ENCODE data around the gene JAZF1. TPM values are rescaled to one million over a fixed set of nuclear protein-coding genes. Genes with fewer than 3 reads are reported as not detected.

Gene JAZF1
- total RNA-seq, 1 experiment from 2014 or later = 3.4 TPM

DNA sequence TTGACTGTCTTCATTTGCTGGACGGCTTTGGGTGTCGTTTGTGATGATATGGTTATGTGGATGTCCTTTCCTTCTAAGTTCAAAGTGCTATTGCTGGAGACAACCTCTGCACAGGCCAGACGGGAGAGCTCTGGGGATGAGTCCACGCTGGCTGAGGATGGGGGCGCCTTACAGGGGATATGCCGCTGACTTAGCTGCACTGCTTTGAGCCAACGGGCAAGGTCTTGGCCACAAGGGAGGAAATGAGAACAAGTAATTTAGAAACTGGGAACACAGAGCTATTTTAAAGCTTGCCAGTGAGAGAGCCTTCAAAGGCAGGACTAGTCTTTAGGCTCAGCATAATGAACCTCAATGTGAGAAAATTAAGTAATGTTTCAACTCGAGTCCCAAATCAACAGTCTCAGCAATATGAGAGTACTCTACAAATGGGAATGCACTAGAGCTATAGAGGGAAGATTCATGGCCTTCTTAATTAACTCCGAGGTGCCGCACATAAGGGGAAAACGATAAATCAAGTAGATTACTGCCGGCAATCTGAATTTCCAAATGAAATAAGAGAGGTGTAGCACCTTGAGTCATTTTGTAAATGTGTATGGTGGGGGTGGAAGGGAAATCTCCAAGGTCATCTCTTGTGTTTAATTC, 209.3 kb downstream of the JAZF1 start:
- H3K9ac ChIP-seq (ENCODE audit: low read length) = no peak overlapping the region
- no peak overlapping the region for H3K4me2 ChIP-seq (ENCODE audit: low read length)
- no peak for DNase-seq (ENCODE audit: low read depth, low spot score)
- BruUV-seq (replicated peaks) = no TSS peak
- H3K27ac ChIP-seq (ENCODE audit: low read depth, low read length) = no peak overlapping the region
- TF ChIP-seq, protein P1, sequence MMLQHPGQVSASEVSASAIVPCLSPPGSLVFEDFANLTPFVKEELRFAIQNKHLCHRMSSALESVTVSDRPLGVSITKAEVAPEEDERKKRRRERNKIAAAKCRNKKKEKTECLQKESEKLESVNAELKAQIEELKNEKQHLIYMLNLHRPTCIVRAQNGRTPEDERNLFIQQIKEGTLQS (IDR thresholded peaks at IDR 0.05) = no peak
- TF ChIP-seq EZH2phosphoT487 (IDR thresholded peaks at IDR 0.05; ENCODE audit: borderline replicate concordance) = no peak
- TF ChIP-seq JUND (IDR thresholded peaks at IDR 0.05) = no peak
- no peak for TF ChIP-seq MAX (IDR thresholded peaks at IDR 0.05)
- no peak for TF ChIP-seq YY1 (IDR thresholded peaks at IDR 0.05; ENCODE audit: extremely low read depth, insufficient replicate concordance, low read depth, low read length)
- TF ChIP-seq CBX3 (IDR thresholded peaks at IDR 0.05; ENCODE audit: low read depth) = no peak
- TF ChIP-seq ZNF274 (IDR thresholded peaks at IDR 0.05; ENCODE audit: low read depth, low read length) = no peak
- no peak for TF ChIP-seq SIN3A (IDR thresholded peaks at IDR 0.05; ENCODE audit: low read depth)
- TF ChIP-seq REST (IDR thresholded peaks at IDR 0.05; ENCODE audit: low read depth) = no peak
- TF ChIP-seq, protein P2, sequence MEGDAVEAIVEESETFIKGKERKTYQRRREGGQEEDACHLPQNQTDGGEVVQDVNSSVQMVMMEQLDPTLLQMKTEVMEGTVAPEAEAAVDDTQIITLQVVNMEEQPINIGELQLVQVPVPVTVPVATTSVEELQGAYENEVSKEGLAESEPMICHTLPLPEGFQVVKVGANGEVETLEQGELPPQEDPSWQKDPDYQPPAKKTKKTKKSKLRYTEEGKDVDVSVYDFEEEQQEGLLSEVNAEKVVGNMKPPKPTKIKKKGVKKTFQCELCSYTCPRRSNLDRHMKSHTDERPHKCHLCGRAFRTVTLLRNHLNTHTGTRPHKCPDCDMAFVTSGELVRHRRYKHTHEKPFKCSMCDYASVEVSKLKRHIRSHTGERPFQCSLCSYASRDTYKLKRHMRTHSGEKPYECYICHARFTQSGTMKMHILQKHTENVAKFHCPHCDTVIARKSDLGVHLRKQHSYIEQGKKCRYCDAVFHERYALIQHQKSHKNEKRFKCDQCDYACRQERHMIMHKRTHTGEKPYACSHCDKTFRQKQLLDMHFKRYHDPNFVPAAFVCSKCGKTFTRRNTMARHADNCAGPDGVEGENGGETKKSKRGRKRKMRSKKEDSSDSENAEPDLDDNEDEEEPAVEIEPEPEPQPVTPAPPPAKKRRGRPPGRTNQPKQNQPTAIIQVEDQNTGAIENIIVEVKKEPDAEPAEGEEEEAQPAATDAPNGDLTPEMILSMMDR (IDR thresholded peaks at IDR 0.05 in 2 of 3, conservative IDR thresholded peaks at IDR 0.05 in 1 of 3; ENCODE audit: borderline replicate concordance in 1 of 3, insufficient read depth in 1 of 3, low read depth in 2 of 3, low read length in 2 of 3) = no peak
- no peak for TF ChIP-seq POLR2AphosphoS5 (IDR thresholded peaks at IDR 0.05; ENCODE audit: low read depth, low read length)
- no peak for TF ChIP-seq POLR2A (IDR thresholded peaks at IDR 0.05; ENCODE audit: borderline replicate concordance, extremely low read depth, insufficient read depth, insufficient read length)
- TF ChIP-seq ELF1 (IDR thresholded peaks at IDR 0.05; ENCODE audit: borderline replicate concordance, low read depth) = no peak
- TF ChIP-seq FOSL1 (IDR thresholded peaks at IDR 0.05; ENCODE audit: low read depth) = no peak
- H3K9me2 ChIP-seq (ENCODE audit: insufficient read depth) = no peaks in the 10 kb centered on the region
- H3K79me2 ChIP-seq (ENCODE audit: insufficient read depth, low read length) = no peaks in the 10 kb centered on the region
- ATAC-seq = no peak
- no peaks in the 10 kb centered on the region for H4K20me1 ChIP-seq (ENCODE audit: insufficient read depth)
- H3K4me1 ChIP-seq (ENCODE audit: control insufficient read depth in 1 of 2, insufficient read depth in 2 of 2, low read length in 2 of 2) = peaks cover 8 to 23% of the 10 kb centered on the region in 2 experiments
- intact Hi-C loops (cut with micrococcal nuclease) = no loop called here
- no peak overlapping the region for H2AFZ ChIP-seq (ENCODE audit: low read depth, low read length, poor library complexity, severe bottlenecking)
- ChIA-PET RAD21 (ENCODE audit: low non-redundant PET in 1 of 2, low total read pairs in 2 of 2, uncharacterized antibody in 2 of 2, unreplicated experiment in 2 of 2) (no interaction called here), POLR2A (no interaction called here), CTCF (no interaction called here)
- no peak overlapping the region for H3K4me3 ChIP-seq (replicated peaks in 1 of 2; ENCODE audit: low read depth in 1 of 2, low read length in 2 of 2)
- H3K36me3 ChIP-seq (ENCODE audit: control insufficient read depth in 1 of 2, insufficient read depth in 2 of 2, low read length in 2 of 2) = no peaks in the 10 kb centered on the region
- no peaks in the 10 kb centered on the region for H3K27me3 ChIP-seq (ENCODE audit: insufficient read depth, low read length)
- H3K9me3 ChIP-seq (ENCODE audit: control insufficient read depth in 1 of 2, insufficient read depth in 1 of 2, low read depth in 1 of 2, low read length in 2 of 2) = no peaks in the 10 kb centered on the region
